HepG2 (cell line): ENCODE measurements around the gene HINFP. TPM values are rescaled to one million over a fixed set of nuclear protein-coding genes. Genes with fewer than 3 reads are reported as not detected.

Experiments
- BORCS8-MEF2B ChIP-seq: sonication (generic); formaldehyde crosslinking; IDR thresholded peaks from 2 replicates; pipeline ENCODE4 v1.8.0; 2022; ENCODE audit warnings: mild to moderate bottlenecking, missing genetic modification reagents
- MEIS2 ChIP-seq: sonication (generic); formaldehyde crosslinking; IDR thresholded peaks from 2 replicates; pipeline ENCODE4 v1.9.0; 2021; ENCODE audit warnings: mild to moderate bottlenecking, missing genetic modification reagents
- MLLT10 ChIP-seq: sonication (generic); formaldehyde crosslinking; IDR thresholded peaks from 2 replicates; pipeline ENCODE4 v1.4.0; 2020; ENCODE audit warnings: missing genetic modification reagents
- NFIB ChIP-seq: sonication (generic); formaldehyde crosslinking; IDR thresholded peaks from 2 replicates; pipeline ENCODE4 v1.9.0; 2021; ENCODE audit warnings: missing genetic modification reagents, mild to moderate bottlenecking, borderline replicate concordance
- PPARG ChIP-seq: conservative IDR thresholded peaks from 2 replicates; pipeline ENCODE4 v1.6.1; 2016; ENCODE audit warnings: missing biosample characterization, missing genetic modification reagents
- REL ChIP-seq: sonication (generic); formaldehyde crosslinking; conservative IDR thresholded peaks from 2 replicates; pipeline ENCODE4 v1.8.0; 2022; ENCODE audit warnings: mild to moderate bottlenecking, missing genetic modification reagents, moderate library complexity
- RFX5 ChIP-seq: IDR thresholded peaks from 2 replicates; pipeline ENCODE4 v1.6.1; 2011; ENCODE audit warnings: low read depth, low read length, improper control_type of control experiment
- ZNF530 ChIP-seq: sonication (generic); formaldehyde crosslinking; IDR thresholded peaks from 2 replicates; pipeline ENCODE4 v1.5.0; 2020; ENCODE audit warnings: low read depth, mild to moderate bottlenecking, missing genetic modification reagents
- polyA plus RNA-seq, 8 experiments: library from polyadenylated mRNA; depleted of rRNA in 3 of 8; stranded (reverse) in 7 of 8; unstranded in 1 of 8; fragments of >200 nt; fragmentation: Illumina TruSeq in 4 of 8; extraction: Trizol in 4 of 8; gene quantifications; 2 replicates each; pipeline versions ENCODE4 v1.2.1 to v1.2.3, GENCODE V29; 2011 to 2016; ENCODE audit warnings: low read depth in 4 of 8, missing spikeins in 1 of 8, mixed read lengths in 1 of 8; ENCODE audit not compliant: insufficient read depth in 1 of 8
- total RNA-seq, 5 experiments: library from RNA; depleted of rRNA; stranded (reverse); fragments of >200 nt; fragmentation: Illumina TruSeq; extraction: Trizol; gene quantifications; 2 replicates each; pipeline ENCODE4 v1.2.3, GENCODE V29; 2016; ENCODE audit warnings: low read depth in 1 of 5
- TF ChIP-seq, protein P1 (sequence below): sonication (generic); formaldehyde crosslinking; IDR thresholded peaks from 2 replicates; pipeline ENCODE4 v1.8.0; 2022; ENCODE audit warnings: missing genetic modification reagents, mild to moderate bottlenecking, inconsistent platforms, borderline replicate concordance
- TF ChIP-seq, protein P2 (sequence below): IDR thresholded peaks from 2 replicates; pipeline ENCODE4 v1.6.1; 2012; ENCODE audit warnings: inconsistent platforms
- TF ChIP-seq, protein P3 (sequence below): sonication (generic); formaldehyde crosslinking; IDR thresholded peaks from 2 replicates; pipeline ENCODE4 v1.8.0; 2023; ENCODE audit warnings: mild to moderate bottlenecking, missing genetic modification reagents
- TF ChIP-seq, protein P4 (sequence below): sonication (generic); formaldehyde crosslinking; IDR thresholded peaks from 2 replicates; pipeline ENCODE4 v1.8.0; 2022; ENCODE audit warnings: mild to moderate bottlenecking, missing genetic modification reagents, moderate library complexity
- TF ChIP-seq, protein P5 (sequence below): sonication (generic); formaldehyde crosslinking; IDR thresholded peaks from 2 replicates; pipeline ENCODE4 v1.4.0; 2020; ENCODE audit warnings: missing genetic modification reagents
- TF ChIP-seq, protein P6 (sequence below): sonication (generic); formaldehyde crosslinking; IDR thresholded peaks from 2 replicates; pipeline ENCODE4 v1.4.0; 2020; ENCODE audit warnings: mild to moderate bottlenecking, low read depth, missing genetic modification reagents
- TF ChIP-seq, protein P7 (sequence below): sonication (generic); formaldehyde crosslinking; IDR thresholded peaks from 2 replicates; pipeline ENCODE4 v1.5.1; 2020; ENCODE audit warnings: missing genetic modification reagents, mild to moderate bottlenecking, borderline replicate concordance
- TF ChIP-seq, protein P8 (sequence below): fragments of 450-650 bp; IDR thresholded peaks from 2 replicates; pipeline ENCODE4 v1.6.1; 2016

HINFP gene
- total and polyA plus RNA-seq, 2 of the 13 experiments (the other 11 are each of a cell fraction or from before 2014, with no cell fraction given): 15.1 to 21.4 TPM

DNA sequence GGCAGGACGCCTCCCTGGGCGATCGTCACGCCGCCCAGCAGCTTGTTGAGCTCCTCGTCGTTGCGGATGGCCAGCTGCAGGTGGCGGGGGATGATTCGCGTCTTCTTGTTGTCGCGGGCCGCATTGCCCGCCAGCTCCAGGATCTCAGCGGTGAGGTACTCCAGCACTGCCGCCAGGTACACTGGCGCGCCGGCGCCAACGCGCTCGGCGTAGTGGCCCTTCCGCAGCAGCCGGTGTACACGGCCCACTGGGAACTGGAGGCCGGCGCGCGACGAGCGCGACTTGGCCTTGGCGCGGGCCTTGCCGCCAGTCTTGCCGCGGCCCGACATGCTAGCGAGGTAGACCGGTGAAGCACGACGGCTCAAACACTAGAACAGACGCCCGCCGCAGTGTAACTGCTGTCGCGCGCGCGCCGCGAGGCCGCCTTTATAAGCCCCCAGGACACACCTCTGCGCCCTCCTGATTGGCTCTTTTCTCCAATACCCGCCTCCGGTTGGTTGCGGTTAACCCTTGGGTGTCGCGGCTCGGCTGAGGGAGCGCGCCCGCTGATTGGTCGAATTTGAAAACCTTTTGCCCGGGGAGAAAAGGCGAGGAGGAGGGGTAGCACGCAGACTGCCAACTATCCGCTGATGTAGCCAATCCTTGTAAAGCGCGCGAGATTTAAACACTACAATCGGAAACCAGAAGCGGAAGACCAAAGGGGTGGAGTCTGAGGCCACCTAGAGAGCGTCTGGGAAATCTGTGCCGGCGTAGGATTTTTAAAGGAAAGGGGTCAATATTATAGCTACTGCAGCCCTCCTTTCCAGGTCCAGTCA, 26.1 kb upstream of the HINFP start (continued):
- TF ChIP-seq, protein P1, sequence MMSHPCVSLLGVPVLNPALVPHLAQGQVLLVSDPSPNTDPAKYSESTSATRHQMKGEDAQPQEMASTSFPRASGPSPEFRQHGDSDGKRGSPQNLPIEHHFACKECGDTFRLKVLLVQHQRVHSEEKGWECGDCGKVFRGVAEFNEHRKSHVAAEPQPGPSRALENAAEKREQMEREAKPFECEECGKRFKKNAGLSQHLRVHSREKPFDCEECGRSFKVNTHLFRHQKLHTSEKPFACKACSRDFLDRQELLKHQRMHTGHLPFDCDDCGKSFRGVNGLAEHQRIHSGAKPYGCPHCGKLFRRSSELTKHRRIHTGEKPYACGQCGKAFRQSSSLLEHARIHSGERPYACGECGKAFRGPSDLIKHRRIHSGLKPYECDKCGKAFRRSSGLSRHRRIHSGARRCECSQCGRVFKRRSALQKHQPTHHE (CRISPR knock-in tag): peak; percentile 58; the same call in 1 of the 2 replicates
- TF ChIP-seq REL (peak; percentile 94), ZNF530 (CRISPR knock-in tag) (peak; percentile 42; the same call in 1 of the 2 replicates), NFIB (CRISPR knock-in tag) (no peak), BORCS8-MEF2B (CRISPR knock-in tag) (peak; percentile 98), PPARG (CRISPR knock-in tag) (peak; percentile 28; the same call in 1 of the 2 replicates), RFX5 (peak; percentile 61), MEIS2 (CRISPR knock-in tag) (peak; percentile 77), MLLT10 (CRISPR knock-in tag) (no peak)
- TF ChIP-seq, protein P2, sequence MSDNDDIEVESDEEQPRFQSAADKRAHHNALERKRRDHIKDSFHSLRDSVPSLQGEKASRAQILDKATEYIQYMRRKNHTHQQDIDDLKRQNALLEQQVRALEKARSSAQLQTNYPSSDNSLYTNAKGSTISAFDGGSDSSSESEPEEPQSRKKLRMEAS: peak; percentile 85
- TF ChIP-seq, protein P3, sequence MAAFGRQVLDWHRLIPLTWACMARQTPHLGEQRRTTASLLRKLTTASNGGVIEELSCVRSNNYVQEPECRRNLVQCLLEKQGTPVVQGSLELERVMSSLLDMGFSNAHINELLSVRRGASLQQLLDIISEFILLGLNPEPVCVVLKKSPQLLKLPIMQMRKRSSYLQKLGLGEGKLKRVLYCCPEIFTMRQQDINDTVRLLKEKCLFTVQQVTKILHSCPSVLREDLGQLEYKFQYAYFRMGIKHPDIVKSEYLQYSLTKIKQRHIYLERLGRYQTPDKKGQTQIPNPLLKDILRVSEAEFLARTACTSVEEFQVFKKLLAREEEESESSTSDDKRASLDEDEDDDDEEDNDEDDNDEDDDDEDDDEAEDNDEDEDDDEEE: no peak; the same call in 1 of the 2 replicates
- TF ChIP-seq, protein P4, sequence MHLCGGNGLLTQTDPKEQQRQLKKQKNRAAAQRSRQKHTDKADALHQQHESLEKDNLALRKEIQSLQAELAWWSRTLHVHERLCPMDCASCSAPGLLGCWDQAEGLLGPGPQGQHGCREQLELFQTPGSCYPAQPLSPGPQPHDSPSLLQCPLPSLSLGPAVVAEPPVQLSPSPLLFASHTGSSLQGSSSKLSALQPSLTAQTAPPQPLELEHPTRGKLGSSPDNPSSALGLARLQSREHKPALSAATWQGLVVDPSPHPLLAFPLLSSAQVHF (CRISPR knock-in tag): peak; percentile 38; the same call in 1 of the 2 replicates
- TF ChIP-seq, protein P5, sequence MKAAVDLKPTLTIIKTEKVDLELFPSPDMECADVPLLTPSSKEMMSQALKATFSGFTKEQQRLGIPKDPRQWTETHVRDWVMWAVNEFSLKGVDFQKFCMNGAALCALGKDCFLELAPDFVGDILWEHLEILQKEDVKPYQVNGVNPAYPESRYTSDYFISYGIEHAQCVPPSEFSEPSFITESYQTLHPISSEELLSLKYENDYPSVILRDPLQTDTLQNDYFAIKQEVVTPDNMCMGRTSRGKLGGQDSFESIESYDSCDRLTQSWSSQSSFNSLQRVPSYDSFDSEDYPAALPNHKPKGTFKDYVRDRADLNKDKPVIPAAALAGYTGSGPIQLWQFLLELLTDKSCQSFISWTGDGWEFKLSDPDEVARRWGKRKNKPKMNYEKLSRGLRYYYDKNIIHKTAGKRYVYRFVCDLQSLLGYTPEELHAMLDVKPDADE: no peak
- TF ChIP-seq, protein P6, sequence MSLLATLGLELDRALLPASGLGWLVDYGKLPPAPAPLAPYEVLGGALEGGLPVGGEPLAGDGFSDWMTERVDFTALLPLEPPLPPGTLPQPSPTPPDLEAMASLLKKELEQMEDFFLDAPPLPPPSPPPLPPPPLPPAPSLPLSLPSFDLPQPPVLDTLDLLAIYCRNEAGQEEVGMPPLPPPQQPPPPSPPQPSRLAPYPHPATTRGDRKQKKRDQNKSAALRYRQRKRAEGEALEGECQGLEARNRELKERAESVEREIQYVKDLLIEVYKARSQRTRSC: peak; percentile 60; the same call in 1 of the 2 replicates
- TF ChIP-seq, protein P7, sequence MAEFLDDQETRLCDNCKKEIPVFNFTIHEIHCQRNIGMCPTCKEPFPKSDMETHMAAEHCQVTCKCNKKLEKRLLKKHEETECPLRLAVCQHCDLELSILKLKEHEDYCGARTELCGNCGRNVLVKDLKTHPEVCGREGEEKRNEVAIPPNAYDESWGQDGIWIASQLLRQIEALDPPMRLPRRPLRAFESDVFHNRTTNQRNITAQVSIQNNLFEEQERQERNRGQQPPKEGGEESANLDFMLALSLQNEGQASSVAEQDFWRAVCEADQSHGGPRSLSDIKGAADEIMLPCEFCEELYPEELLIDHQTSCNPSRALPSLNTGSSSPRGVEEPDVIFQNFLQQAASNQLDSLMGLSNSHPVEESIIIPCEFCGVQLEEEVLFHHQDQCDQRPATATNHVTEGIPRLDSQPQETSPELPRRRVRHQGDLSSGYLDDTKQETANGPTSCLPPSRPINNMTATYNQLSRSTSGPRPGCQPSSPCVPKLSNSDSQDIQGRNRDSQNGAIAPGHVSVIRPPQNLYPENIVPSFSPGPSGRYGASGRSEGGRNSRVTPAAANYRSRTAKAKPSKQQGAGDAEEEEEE (CRISPR knock-in tag): no peak
- TF ChIP-seq, protein P8, sequence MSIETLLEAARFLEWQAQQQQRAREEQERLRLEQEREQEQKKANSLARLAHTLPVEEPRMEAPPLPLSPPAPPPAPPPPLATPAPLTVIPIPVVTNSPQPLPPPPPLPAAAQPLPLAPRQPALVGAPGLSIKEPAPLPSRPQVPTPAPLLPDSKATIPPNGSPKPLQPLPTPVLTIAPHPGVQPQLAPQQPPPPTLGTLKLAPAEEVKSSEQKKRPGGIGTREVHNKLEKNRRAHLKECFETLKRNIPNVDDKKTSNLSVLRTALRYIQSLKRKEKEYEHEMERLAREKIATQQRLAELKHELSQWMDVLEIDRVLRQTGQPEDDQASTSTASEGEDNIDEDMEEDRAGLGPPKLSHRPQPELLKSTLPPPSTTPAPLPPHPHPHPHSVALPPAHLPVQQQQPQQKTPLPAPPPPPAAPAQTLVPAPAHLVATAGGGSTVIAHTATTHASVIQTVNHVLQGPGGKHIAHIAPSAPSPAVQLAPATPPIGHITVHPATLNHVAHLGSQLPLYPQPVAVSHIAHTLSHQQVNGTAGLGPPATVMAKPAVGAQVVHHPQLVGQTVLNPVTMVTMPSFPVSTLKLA: peak; percentile 62
